H1 (cell line): ENCODE results near the gene ADGRD2. TPM values are rescaled to one million over a fixed set of nuclear protein-coding genes. Genes with fewer than 3 reads are reported as not detected.
A peak's percentile ranks its signal among the peaks of the same experiment; 100 is the strongest.

Experiments used
- CTCF ChIA-PET: fragments of 300-600 bp; sonication (Branson Sonifier 250); formaldehyde crosslinking; loops from one replicate; lab custom pipeline; 2021; ENCODE audit not compliant: partially characterized antibody; lab: Charles Lee
- POLR2A ChIA-PET: fragments of 300-600 bp; sonication (Branson Sonifier 250); formaldehyde crosslinking; loops from one replicate; lab custom pipeline; 2021; ENCODE audit warnings: inconsistent platforms; ENCODE audit not compliant: partially characterized antibody; lab: Charles Lee
- DNase-seq, 2 experiments: peaks; one replicate each; pipeline versions ENCODE4 v3.0.0 to v3.0.0-alpha.2; 2010 to 2022; ENCODE audit warnings: low spot score in 2 of 2, low read depth in 1 of 2, mixed read lengths in 1 of 2
- FAIRE-seq: peaks from 2 replicates; lab custom pipeline; 2011; peaks lifted over from hg19 to GRCh38; lab: Jason Lieb, UNC
- H2AFZ ChIP-seq: 2 replicates; pipeline ENCODE4 v1.8.1; 2012; ENCODE audit warnings: low read length, inconsistent platforms
- H2AK5ac ChIP-seq: 2 replicates; pipeline ENCODE4 v1.6.1; 2013; ENCODE audit warnings: low read depth, low read length
- H2BK120ac ChIP-seq: replicated peaks from 2 replicates; pipeline ENCODE3; 2013; ENCODE audit warnings: low read depth, low read length, inconsistent platforms
- H2BK12ac ChIP-seq: 2 replicates; pipeline ENCODE4 v1.6.1; 2013; ENCODE audit warnings: low read depth, low read length
- H2BK15ac ChIP-seq: 2 replicates; pipeline ENCODE4 v1.6.1; 2013; ENCODE audit warnings: low read length
- H2BK20ac ChIP-seq: 2 replicates; pipeline ENCODE4 v1.6.1; 2013; ENCODE audit warnings: low read length
- H2BK5ac ChIP-seq: 2 replicates; pipeline ENCODE4 v1.6.1; 2013; ENCODE audit warnings: low read depth, low read length
- H3K14ac ChIP-seq: 2 replicates; pipeline ENCODE4 v1.6.1; 2013; ENCODE audit warnings: inconsistent platforms; ENCODE audit not compliant: insufficient read length
- H3K18ac ChIP-seq: 2 replicates; pipeline ENCODE4 v1.6.1; 2013; ENCODE audit warnings: low read length; ENCODE audit errors: extremely low read depth
- H3K23ac ChIP-seq: 2 replicates; pipeline ENCODE4 v1.6.1; 2013; ENCODE audit warnings: inconsistent platforms; ENCODE audit not compliant: insufficient read length
- H3K23me2 ChIP-seq: 2 replicates; pipeline ENCODE4 v1.6.1; 2013; ENCODE audit warnings: low read depth, low read length
- H3K27ac ChIP-seq: 2 replicates; pipeline ENCODE4 v1.6.1; 2011; ENCODE audit warnings: low read depth, low read length, inconsistent platforms
- H3K27me3 ChIP-seq, 4 experiments: replicated peaks in 1 of 4; 1 replicate in 1 of 4; 2 replicates in 3 of 4; pipeline versions ENCODE4 v1.6.1 to v1.8.1; 2011 to 2013; ENCODE audit warnings: low read length in 3 of 4, mild to moderate bottlenecking in 3 of 4, inconsistent platforms in 2 of 4, mixed read lengths in 2 of 4, moderate library complexity in 1 of 4; ENCODE audit not compliant: control insufficient read depth in 3 of 4, insufficient read depth in 3 of 4; ENCODE audit errors: extremely low read depth in 1 of 4
- H3K36me3 ChIP-seq, 4 experiments: 2 replicates each; pipeline versions ENCODE4 v1.6.1 to v1.8.1; 2011 to 2013; ENCODE audit warnings: mild to moderate bottlenecking in 4 of 4, low read length in 3 of 4, moderate library complexity in 2 of 4, control low read depth in 1 of 4, inconsistent platforms in 1 of 4; ENCODE audit not compliant: insufficient read depth in 4 of 4, control insufficient read depth in 2 of 4
- H3K4ac ChIP-seq: replicated peaks from 2 replicates; pipeline ENCODE3; 2013; ENCODE audit warnings: low read length, low read depth, mixed read lengths, inconsistent platforms; ENCODE audit not compliant: insufficient read length
- H3K4me1 ChIP-seq, 4 experiments: replicated peaks in 1 of 4; 1 replicate in 1 of 4; 2 replicates in 3 of 4; pipeline versions ENCODE4 v1.6.1 to v1.8.1; 2011 to 2013; ENCODE audit warnings: low read length in 3 of 4, inconsistent platforms in 2 of 4, mixed read lengths in 1 of 4; ENCODE audit not compliant: insufficient read depth in 4 of 4, control insufficient read depth in 3 of 4
- H3K4me2 ChIP-seq, 2 experiments: 2 replicates each; pipeline versions ENCODE4 v1.6.1 to v1.8.1; 2011 to 2013; ENCODE audit warnings: low read depth in 2 of 2, low read length in 2 of 2, control low read depth in 1 of 2, inconsistent platforms in 1 of 2, mild to moderate bottlenecking in 1 of 2; ENCODE audit not compliant: insufficient read depth in 1 of 2
- H3K4me3 ChIP-seq, 4 experiments: fragments of 200-600, 300-600 bp in 1 of 4; sonication (generic), shearing (Covaris generic), sonication (Bioruptor Twin) in 1 of 4; 2 replicates each; pipeline versions ENCODE4 v1.5.1 to v1.8.1; 2011 to 2016; ENCODE audit warnings: low read length in 4 of 4, low read depth in 3 of 4, control low read depth in 2 of 4, inconsistent platforms in 2 of 4, mild to moderate bottlenecking in 2 of 4, mixed read lengths in 1 of 4, moderate library complexity in 1 of 4; ENCODE audit not compliant: insufficient read depth in 2 of 4; ENCODE audit errors: extremely low read depth in 1 of 4
- H3K56ac ChIP-seq: replicated peaks from 2 replicates; pipeline ENCODE3; 2013; ENCODE audit warnings: low read depth, mild to moderate bottlenecking, mixed read lengths, low read length, inconsistent platforms; ENCODE audit not compliant: insufficient read length
- H3K79me1 ChIP-seq: 2 replicates; pipeline ENCODE4 v1.6.1; 2013; ENCODE audit warnings: low read depth, low read length, control low read depth
- H3K79me2 ChIP-seq, 2 experiments: 2 replicates each; pipeline versions ENCODE4 v1.6.1 to v1.8.1; 2012 to 2013; ENCODE audit warnings: low read length in 2 of 2, mild to moderate bottlenecking in 2 of 2, inconsistent platforms in 1 of 2; ENCODE audit not compliant: insufficient read depth in 2 of 2, control insufficient read depth in 1 of 2
- H3K9ac ChIP-seq, 4 experiments: replicated peaks in 1 of 4; 1 replicate in 1 of 4; 2 replicates in 3 of 4; pipeline versions ENCODE4 v1.6.1 to v1.8.1; 2011 to 2013; ENCODE audit warnings: low read depth in 3 of 4, low read length in 3 of 4, control low read depth in 2 of 4, mild to moderate bottlenecking in 2 of 4, moderate library complexity in 2 of 4, inconsistent platforms in 1 of 4; ENCODE audit errors: extremely low read depth in 1 of 4
- H3K9me3 ChIP-seq, 2 experiments: 2 replicates each; pipeline versions ENCODE4 v1.6.1 to v1.8.1; 2012 to 2013; ENCODE audit warnings: mild to moderate bottlenecking in 2 of 2, moderate library complexity in 2 of 2, control low read depth in 1 of 2, inconsistent platforms in 1 of 2, low read depth in 1 of 2, low read length in 1 of 2, mixed read lengths in 1 of 2; ENCODE audit not compliant: insufficient read depth in 2 of 2
- H4K20me1 ChIP-seq, 2 experiments: replicated peaks in 1 of 2; 2 replicates each; pipeline versions ENCODE3 to v1.8.1; 2011 to 2013; ENCODE audit warnings: inconsistent platforms in 2 of 2, low read length in 2 of 2, mild to moderate bottlenecking in 1 of 2; ENCODE audit not compliant: insufficient read depth in 2 of 2, control insufficient read depth in 1 of 2
- H4K5ac ChIP-seq: 2 replicates; pipeline ENCODE4 v1.6.1; 2013; ENCODE audit warnings: low read length, low read depth, mixed read lengths, inconsistent platforms; ENCODE audit not compliant: insufficient read length
- H4K8ac ChIP-seq: 2 replicates; pipeline ENCODE4 v1.8.0; 2013; ENCODE audit warnings: mild to moderate bottlenecking, moderate library complexity, low read length, inconsistent platforms; ENCODE audit not compliant: insufficient read depth; ENCODE audit errors: extremely low read depth
- H4K91ac ChIP-seq: replicated peaks from 2 replicates; pipeline ENCODE3; 2013; ENCODE audit warnings: low read length, mixed read lengths, inconsistent platforms; ENCODE audit not compliant: insufficient read length
- CREB1 ChIP-seq: IDR thresholded peaks from 2 replicates; pipeline ENCODE4 v1.6.1; 2012; ENCODE audit warnings: inconsistent platforms
- SIX5 ChIP-seq: IDR thresholded peaks from 2 replicates; pipeline ENCODE4 v1.6.1; 2011; ENCODE audit warnings: mild to moderate bottlenecking, low read depth, low read length
- SUZ12 ChIP-seq: fragments of 200-600 bp; sonication (generic); IDR thresholded peaks from 2 replicates; pipeline ENCODE4 v1.6.1; 2012; ENCODE audit warnings: mild to moderate bottlenecking, inconsistent platforms, low read length, moderate library complexity, mixed read lengths
- TCF12 ChIP-seq: IDR thresholded peaks from 2 replicates; pipeline ENCODE4 v1.6.1; 2011; ENCODE audit warnings: low read depth, mild to moderate bottlenecking, low read length
- WGBS, 2 experiments: shearing (Covaris generic) in 1 of 2; methylation state at CpG; one replicate each; pipeline versions ENCODE4 v1.1.6 to v1.1.7; 2013 to 2015; ENCODE audit warnings: low lambda C conversion rate in 2 of 2, mixed read lengths in 2 of 2, inconsistent platforms in 1 of 2, low coverage in 1 of 2, missing lambda C conversion rate in 1 of 2; ENCODE audit not compliant: insufficient replicate concordance in 2 of 2, insufficient coverage in 1 of 2, insufficient read length in 1 of 2; ENCODE audit errors: extremely low coverage in 1 of 2, missing lambda C conversion rate in 1 of 2; 5-methylcytosine and 5-hydroxymethylcytosine counted together
- polyA plus RNA-seq, 7 experiments: library from polyadenylated mRNA; depleted of rRNA in 3 of 7; stranded (reverse) in 5 of 7; unstranded in 2 of 7; fragments of >200 nt in 5 of 7; fragments of 200-250 nt in 2 of 7; gene quantifications; 1 replicate in 5 of 7; 2 replicates in 1 of 7; 4 replicates in 1 of 7; pipeline versions ENCODE4 v1.2.1 to v1.2.3, GENCODE V29; 2011 to 2013; ENCODE audit warnings: missing spikeins in 2 of 7, mixed read lengths in 2 of 7
- total RNA-seq: library from RNA; stranded (reverse); fragmentation: NEBNext Ultra II Directional; extraction: Animal tissue kit (Norgen Biotek cat#: 25700); gene quantifications from 2 replicates; pipeline ENCODE4 v1.2.1, GENCODE V29; 2021
- TF ChIP-seq, protein P1 (sequence below): IDR thresholded peaks from 2 replicates; pipeline ENCODE4 v1.6.1; 2012; ENCODE audit warnings: inconsistent platforms

Gene ADGRD2
- total and polyA plus RNA-seq, 2 of the 8 experiments (the other 6 are each of a cell fraction or from before 2014, with no cell fraction given), result 0.41 to 1.4 TPM

DNA sequence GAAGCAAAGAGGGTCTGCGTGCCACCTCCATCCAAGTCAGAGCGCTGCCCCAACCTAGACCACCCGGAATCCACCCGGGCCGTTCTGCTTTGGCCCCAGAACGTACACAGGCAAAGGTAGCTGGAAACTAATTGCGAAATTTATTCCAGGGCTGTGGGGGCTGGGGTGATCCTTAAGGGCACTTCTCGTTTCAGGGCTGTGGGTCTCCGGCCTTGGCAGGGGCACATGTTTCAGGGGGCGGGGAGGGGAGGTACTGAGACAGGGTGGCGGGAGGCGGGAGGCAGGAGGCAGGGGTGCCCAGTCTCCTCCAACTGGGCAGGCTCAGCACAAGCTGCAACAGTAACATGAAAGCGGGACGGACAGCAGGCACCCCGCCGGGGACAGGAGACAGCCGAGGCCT is 30.9 kb downstream of the ADGRD2 start:
- Histone ChIP-seq H3K4ac (no peak overlapping the region), H2AK5ac (no peak overlapping the region), H4K20me1 (peaks cover 0 to 7% of the 10 kb centered on the region in 2 experiments), H3K9me3 (no peaks in the 10 kb centered on the region), H3K23ac (no peak overlapping the region), H3K4me2 (no peak overlapping the region), H2BK15ac (no peak overlapping the region), H3K56ac (no peak overlapping the region), H2AFZ (no peak overlapping the region), H3K4me3 (no peak overlapping the region), H3K27ac (no peak overlapping the region), H3K14ac (no peak overlapping the region), H2BK20ac (no peak overlapping the region), H4K8ac (no peak overlapping the region), H3K27me3 (peaks cover 8 to 40% (median 39%) of the 10 kb centered on the region in 4 experiments), H3K79me1 (no peaks in the 10 kb centered on the region), H4K91ac (no peak overlapping the region), H3K18ac (no peak overlapping the region; the same call in 1 of the 2 replicates), H4K5ac (no peak overlapping the region), H3K23me2 (peaks cover 10% of the 10 kb centered on the region; the same call in 1 of the 2 replicates), H2BK120ac (no peak overlapping the region), H2BK5ac (no peak overlapping the region), H3K9ac (no peak overlapping the region), H3K79me2 (no peaks in the 10 kb centered on the region), H3K4me1 (peaks cover 4 to 40% (median 31%) of the 10 kb centered on the region in 4 experiments), H3K36me3 (no peaks in the 10 kb centered on the region), H2BK12ac (peak overlapping the region; percentile 27; the same call in 1 of the 2 replicates)
- DNase-seq (no peak), FAIRE-seq (no peak)
- 80% methylated on average over 7 of the region's 17 CpGs; no CpG with 5 or more reads in 1 of the 2 experiments for WGBS, 2 experiments
- POLR2A ChIA-PET, result no interaction called here
- CTCF ChIA-PET, result interaction anchor here (0.6 to 7.0 kb wide), 19 partner anchors 9 to 1082 kb away, joined by 3 to 43 read pairs (median 4); no protein-coding TSS in a partner anchor
- TF ChIP-seq TCF12 (no peak), SUZ12 (no peak), CREB1 (no peak), SIX5 (no peak)
- TF ChIP-seq, protein P1, sequence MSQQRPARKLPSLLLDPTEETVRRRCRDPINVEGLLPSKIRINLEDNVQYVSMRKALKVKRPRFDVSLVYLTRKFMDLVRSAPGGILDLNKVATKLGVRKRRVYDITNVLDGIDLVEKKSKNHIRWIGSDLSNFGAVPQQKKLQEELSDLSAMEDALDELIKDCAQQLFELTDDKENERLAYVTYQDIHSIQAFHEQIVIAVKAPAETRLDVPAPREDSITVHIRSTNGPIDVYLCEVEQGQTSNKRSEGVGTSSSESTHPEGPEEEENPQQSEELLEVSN, result no peak
